B cell (primary cell): ENCODE measurements around the gene GAREM1.

Experiments
- EZH2 ChIP-seq: IDR thresholded peaks from 2 replicates; pipeline ENCODE4 v1.6.1; 2012; ENCODE audit warnings: borderline replicate concordance, low read depth, mild to moderate bottlenecking, moderate library complexity, low read length; ENCODE audit not compliant: insufficient read depth, poor library complexity, severe bottlenecking
- TF ChIP-seq, protein P1 (sequence below): fragments of 200-600 bp; IDR thresholded peaks from one replicate; pipeline ENCODE4 v1.8.0; 2022; ENCODE audit warnings: antibody characterized with exemption, mild to moderate bottlenecking

DNA sequence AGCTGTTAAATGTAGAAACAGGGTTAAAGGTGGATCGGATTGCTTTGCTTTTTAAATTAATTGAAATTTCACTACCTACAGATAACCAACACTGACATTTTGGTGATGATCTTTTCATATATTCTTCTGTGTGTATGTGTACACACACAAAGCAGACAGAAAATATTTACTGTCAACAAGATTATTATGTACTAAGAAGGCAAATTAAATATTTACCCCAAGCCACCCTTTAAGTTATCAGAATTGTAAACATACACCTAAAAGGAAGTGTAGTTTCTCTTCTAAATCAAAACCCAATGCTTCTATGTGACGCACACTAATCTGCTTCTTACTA is 98.7 kb downstream of the GAREM1 start:
- TF ChIP-seq, protein P1, sequence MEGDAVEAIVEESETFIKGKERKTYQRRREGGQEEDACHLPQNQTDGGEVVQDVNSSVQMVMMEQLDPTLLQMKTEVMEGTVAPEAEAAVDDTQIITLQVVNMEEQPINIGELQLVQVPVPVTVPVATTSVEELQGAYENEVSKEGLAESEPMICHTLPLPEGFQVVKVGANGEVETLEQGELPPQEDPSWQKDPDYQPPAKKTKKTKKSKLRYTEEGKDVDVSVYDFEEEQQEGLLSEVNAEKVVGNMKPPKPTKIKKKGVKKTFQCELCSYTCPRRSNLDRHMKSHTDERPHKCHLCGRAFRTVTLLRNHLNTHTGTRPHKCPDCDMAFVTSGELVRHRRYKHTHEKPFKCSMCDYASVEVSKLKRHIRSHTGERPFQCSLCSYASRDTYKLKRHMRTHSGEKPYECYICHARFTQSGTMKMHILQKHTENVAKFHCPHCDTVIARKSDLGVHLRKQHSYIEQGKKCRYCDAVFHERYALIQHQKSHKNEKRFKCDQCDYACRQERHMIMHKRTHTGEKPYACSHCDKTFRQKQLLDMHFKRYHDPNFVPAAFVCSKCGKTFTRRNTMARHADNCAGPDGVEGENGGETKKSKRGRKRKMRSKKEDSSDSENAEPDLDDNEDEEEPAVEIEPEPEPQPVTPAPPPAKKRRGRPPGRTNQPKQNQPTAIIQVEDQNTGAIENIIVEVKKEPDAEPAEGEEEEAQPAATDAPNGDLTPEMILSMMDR = no peak
- TF ChIP-seq EZH2 = no peak
